ENCODE data around the gene CGRRF1.

- no peak for TF ChIP-seq POLR2A (IDR thresholded peaks at IDR 0.05; ENCODE audit: low read depth, low read length)
- no peak for TF ChIP-seq POLR2AphosphoS5 (IDR thresholded peaks at IDR 0.05; ENCODE audit: low read depth, low read length)
These were observed 14.7 kb downstream of the CGRRF1 start for GRCh38 chr14:54524410-54524809.

Data from GM12892 (cell line).